GM23248 (cell line): Measurements from ENCODE around the gene TSPAN9. TPM values are rescaled to one million over a fixed set of nuclear protein-coding genes. Genes with fewer than 3 reads are reported as not detected.

Experiments used
- DNase-seq: peaks from one replicate; pipeline ENCODE4 v3.0.0-alpha.2; 2015
- H2AFZ ChIP-seq: fragments of 200-600 bp; sonication (generic); 2 replicates; pipeline ENCODE4 v1.6.1; 2016; ENCODE audit warnings: antibody characterized with exemption
- H3F3A ChIP-seq: fragments of 200-600 bp; sonication (generic); 2 replicates; pipeline ENCODE4 v1.6.1; 2016; ENCODE audit warnings: mild to moderate bottlenecking, antibody characterized with exemption, mixed run types; ENCODE audit not compliant: insufficient read depth
- H3K27ac ChIP-seq: fragments of 200-600 bp; sonication (generic); 2 replicates; pipeline ENCODE4 v1.5.1; 2016; ENCODE audit warnings: mild to moderate bottlenecking
- H3K27me3 ChIP-seq: fragments of 200-600 bp; sonication (generic); replicated peaks from 2 replicates; pipeline ENCODE4 v1.6.1; 2016; ENCODE audit warnings: mild to moderate bottlenecking; ENCODE audit not compliant: insufficient read depth
- H3K36me3 ChIP-seq: fragments of 200-600 bp; sonication (generic); 2 replicates; pipeline ENCODE4 v1.6.1; 2016; ENCODE audit warnings: low read depth, mild to moderate bottlenecking
- H3K4me1 ChIP-seq: fragments of 200-600 bp; sonication (generic); 2 replicates; pipeline ENCODE4 v1.6.1; 2016; ENCODE audit warnings: mild to moderate bottlenecking; ENCODE audit not compliant: insufficient read depth
- H3K4me2 ChIP-seq: fragments of 200-600 bp; sonication (generic); one replicate; pipeline ENCODE4 v1.6.1; 2016; ENCODE audit warnings: mild to moderate bottlenecking; ENCODE audit not compliant: unreplicated experiment
- H3K4me3 ChIP-seq: fragments of 200-600 bp; sonication (generic); 2 replicates; pipeline ENCODE4 v1.5.1; 2016; ENCODE audit warnings: mild to moderate bottlenecking
- H3K79me2 ChIP-seq: fragments of 200-600 bp; sonication (generic); 2 replicates; pipeline ENCODE4 v1.6.1; 2016; ENCODE audit warnings: mild to moderate bottlenecking; ENCODE audit not compliant: insufficient read depth
- H3K9ac ChIP-seq: fragments of 200-600 bp; sonication (generic); 2 replicates; pipeline ENCODE4 v1.6.1; 2016; ENCODE audit warnings: mild to moderate bottlenecking
- H3K9me2 ChIP-seq: fragments of 200-600 bp; sonication (generic); 2 replicates; pipeline ENCODE4 v1.6.1; 2016; ENCODE audit warnings: mixed run types, mild to moderate bottlenecking, moderate library complexity; ENCODE audit not compliant: insufficient read depth
- H3K9me3 ChIP-seq: fragments of 200-600 bp; sonication (generic); one replicate; pipeline ENCODE4 v1.6.1; 2017; ENCODE audit warnings: low read depth
- H4K20me1 ChIP-seq: fragments of 200-600 bp; sonication (generic); 2 replicates; pipeline ENCODE4 v1.6.0; 2016; ENCODE audit not compliant: insufficient read depth
- EZH2 ChIP-seq: fragments of 200-600 bp; sonication (generic); IDR thresholded peaks from 2 replicates; pipeline ENCODE4 v1.6.1; 2018; ENCODE audit warnings: antibody characterized with exemption, mild to moderate bottlenecking; ENCODE audit not compliant: insufficient read depth, poor library complexity, severe bottlenecking
- EZH2phosphoT487 ChIP-seq: fragments of 200-600 bp; sonication (generic); IDR thresholded peaks from 2 replicates; pipeline ENCODE4 v1.6.1; 2018; ENCODE audit warnings: antibody characterized with exemption, moderate library complexity, mild to moderate bottlenecking, low read depth; ENCODE audit not compliant: insufficient read depth
- WGBS, 2 experiments: methylation state at CpG; one replicate each; pipeline ENCODE4 v1.1.6; 2015 to 2017; ENCODE audit warnings: low lambda C conversion rate in 2 of 2, low coverage in 1 of 2; ENCODE audit errors: missing lambda C conversion rate in 2 of 2; 5-methylcytosine and 5-hydroxymethylcytosine counted together
- in situ Hi-C: fragments of 300-500 bp; cut with MboI; formaldehyde crosslinking; loops from 2 replicates; pipeline ENCODE4 v1.15.0; 2020
- polyA plus RNA-seq: library from polyadenylated mRNA; unstranded; fragments of >200 nt; fragmentation: Nextera tagmentation; extraction: Ambion mirVana; gene quantifications from 2 replicates; pipeline ENCODE4 v1.2.1, GENCODE V29; 2016
- total RNA-seq: library from RNA; depleted of rRNA; stranded (reverse); fragments of >200 nt; shearing (Covaris generic); gene quantifications from 2 replicates; pipeline ENCODE4 v1.2.3, GENCODE V29; 2014

TSPAN9 gene
- total and polyA plus RNA-seq, 2 experiments from 2014 or later, result 9.5 to 14.4 TPM

DNA sequence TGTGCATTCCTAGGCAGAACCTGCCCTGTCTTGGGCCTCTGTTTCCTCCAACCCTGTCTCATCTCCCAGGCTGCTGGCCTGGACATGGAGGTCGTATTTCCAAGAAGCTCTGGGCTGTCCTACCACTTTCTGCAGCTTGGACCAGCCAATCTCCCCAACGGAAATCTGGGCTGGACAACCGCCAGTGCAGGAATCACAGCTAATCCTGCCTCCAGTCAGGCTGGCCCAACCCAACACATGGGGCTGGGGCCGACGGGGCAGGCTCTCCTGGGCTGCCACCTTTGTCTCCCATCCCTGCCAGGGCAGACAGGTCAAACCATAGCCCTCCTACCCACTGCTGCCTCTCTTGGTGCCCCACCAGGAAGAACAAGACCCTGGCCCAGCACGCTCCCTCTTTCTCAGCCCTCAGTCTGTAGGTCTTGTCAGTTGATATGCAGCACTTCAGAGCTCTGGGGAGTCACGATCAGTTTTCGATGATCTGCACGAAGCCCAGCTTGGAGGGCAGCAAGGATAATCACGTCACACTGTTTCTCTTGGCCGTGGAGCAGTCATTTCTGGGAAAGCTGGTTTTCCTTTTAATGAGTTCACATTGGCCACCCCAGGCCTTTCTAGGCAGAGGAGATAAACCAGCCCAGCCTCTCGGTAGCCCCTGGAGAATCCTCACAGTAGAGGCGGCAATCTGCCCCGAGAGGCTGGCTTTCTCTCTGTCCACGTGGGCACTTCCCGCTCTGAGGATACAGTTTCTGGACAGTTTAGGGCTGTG, 218.6 kb downstream of the TSPAN9 start:
- Histone ChIP-seq H3K27ac (no peak overlapping the region), H3K79me2 (no peaks in the 10 kb centered on the region), H4K20me1 (no peaks in the 10 kb centered on the region), H2AFZ (no peak overlapping the region), H3K27me3 (0 out of 2 replicates have a peak, but pooled peaks cover 2% of the 10 kb centered on the region), H3K4me2 (no peak overlapping the region), H3K9me3 (no peaks in the 10 kb centered on the region), H3K36me3 (no peaks in the 10 kb centered on the region), H3K9ac (no peak overlapping the region), H3K9me2 (no peaks in the 10 kb centered on the region), H3K4me1 (peaks cover 15% of the 10 kb centered on the region; the same call in 1 of the 2 replicates), H3F3A (peaks cover 3% of the 10 kb centered on the region; the same call in 1 of the 2 replicates), H3K4me3 (no peak overlapping the region)
- TF ChIP-seq EZH2phosphoT487, result no peak
- TF ChIP-seq EZH2, result no peak
- peak; percentile 27 for DNase-seq
- 83 to 86% methylated on average over 16 of the region's 16 CpGs for WGBS, 2 experiments
- in situ Hi-C loops, result loop anchor here (10.0 kb wide), 1 partner anchor 489 kb away; no protein-coding TSS in a partner anchor

- no peaks in the 10 kb centered on the region for H4K20me1 ChIP-seq
- no peaks in the 10 kb centered on the region for H3K9me2 ChIP-seq
- DNase-seq, result no peak
- peaks cover 3% of the 10 kb centered on the region; the same call in 1 of the 2 replicates for H3F3A ChIP-seq
- H3K36me3 ChIP-seq, result no peaks in the 10 kb centered on the region
- H3K27ac ChIP-seq, result no peak overlapping the region
- in situ Hi-C loops, result loop anchor here (10.0 kb wide), 1 partner anchor 488 kb away; no protein-coding TSS in a partner anchor
- H3K9me3 ChIP-seq, result no peaks in the 10 kb centered on the region
- no peaks in the 10 kb centered on the region for H3K79me2 ChIP-seq
- no peak overlapping the region for H2AFZ ChIP-seq
- H3K9ac ChIP-seq, result no peak overlapping the region
- H3K4me2 ChIP-seq, result no peak overlapping the region
- H3K4me3 ChIP-seq, result no peak overlapping the region
- 83 to 86% methylated on average over 6 of the region's 6 CpGs for WGBS, 2 experiments
- TF ChIP-seq EZH2phosphoT487, result no peak
- no peak for TF ChIP-seq EZH2
- H3K27me3 ChIP-seq, result 0 out of 2 replicates have a peak, but pooled peaks cover 2% of the 10 kb centered on the region
- H3K4me1 ChIP-seq, result peaks cover 16% of the 10 kb centered on the region; the same call in 1 of the 2 replicates
These were observed 219.2 kb downstream of the TSPAN9 start for GRCh38 chr12:3296409-3296701.

DNA sequence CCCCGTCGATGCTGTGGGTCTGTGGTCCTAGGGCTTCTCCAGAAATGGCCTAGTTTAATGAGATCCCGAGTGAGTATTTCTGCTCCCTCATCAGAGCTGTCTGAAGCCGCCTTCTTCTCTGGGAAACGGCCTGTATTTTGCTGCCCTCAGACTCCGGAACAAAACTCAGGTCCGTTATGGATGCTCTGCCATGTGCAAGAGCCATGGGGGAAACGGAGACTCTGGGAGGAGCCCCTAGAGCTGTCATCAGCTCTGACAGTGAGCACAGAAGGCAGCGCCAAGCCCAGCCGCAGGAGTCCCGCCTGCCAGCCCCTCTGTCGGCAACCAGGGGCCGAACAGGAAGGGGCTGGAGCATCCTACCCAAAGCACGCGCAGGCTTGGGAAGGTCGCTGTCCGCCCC, 221.4 kb downstream of the TSPAN9 start:
- Histone ChIP-seq H3K27me3 (0 out of 2 replicates have a peak, but pooled peaks cover 2% of the 10 kb centered on the region), H2AFZ (no peak overlapping the region), H3K9me2 (no peaks in the 10 kb centered on the region), H3K79me2 (no peaks in the 10 kb centered on the region), H3K27ac (no peak overlapping the region), H3F3A (peaks cover 3% of the 10 kb centered on the region; the same call in 1 of the 2 replicates), H3K9ac (no peak overlapping the region), H3K4me2 (no peak overlapping the region), H3K9me3 (no peaks in the 10 kb centered on the region), H3K4me1 (peaks cover 15% of the 10 kb centered on the region; the same call in 1 of the 2 replicates), H3K36me3 (no peaks in the 10 kb centered on the region), H4K20me1 (no peaks in the 10 kb centered on the region), H3K4me3 (no peak overlapping the region)
- TF ChIP-seq EZH2, result no peak
- no peak for TF ChIP-seq EZH2phosphoT487
- DNase-seq, result no peak
- 59 to 63% methylated on average over 16 to 17 of the region's 17 CpGs for WGBS, 2 experiments
- in situ Hi-C loops, result loop anchor here (10.0 kb wide), 1 partner anchor 486 kb away; no protein-coding TSS in a partner anchor

GRCh38 chr12:3299929-3300832, 223.0 kb downstream of the TSPAN9 start:
- WGBS, 2 experiments, result 5% methylated on average over 32 of the region's 32 CpGs
- peak overlapping the region; percentile 34; the same call in 1 of the 2 replicates for H2AFZ ChIP-seq
- peak overlapping the region; percentile 64 for H3K4me3 ChIP-seq
- peak; percentile 98 for DNase-seq
- peaks cover 3% of the 10 kb centered on the region; the same call in 1 of the 2 replicates for H3F3A ChIP-seq
- in situ Hi-C loops, result loop anchor here (10.0 kb wide), 1 partner anchor 485 kb away; no protein-coding TSS in a partner anchor
- peaks cover 14% of the 10 kb centered on the region for H3K4me1 ChIP-seq
- H3K9ac ChIP-seq, result peak overlapping the region; percentile 67
- H3K9me3 ChIP-seq, result no peaks in the 10 kb centered on the region
- no peaks in the 10 kb centered on the region for H4K20me1 ChIP-seq
- H3K4me2 ChIP-seq, result peak overlapping the region; percentile 81
- no peaks in the 10 kb centered on the region for H3K9me2 ChIP-seq
- no peak for TF ChIP-seq EZH2
- TF ChIP-seq EZH2phosphoT487, result no peak
- H3K36me3 ChIP-seq, result no peaks in the 10 kb centered on the region
- no peaks in the 10 kb centered on the region for H3K79me2 ChIP-seq
- peak overlapping the region; percentile 81 for H3K27ac ChIP-seq
- 0 out of 2 replicates have a peak, but pooled peaks cover 2% of the 10 kb centered on the region for H3K27me3 ChIP-seq
